NCI-H748 (cell line): Measurements from ENCODE around the gene GAPT.

Experiments
- DNase-seq: peaks from one replicate; lab custom pipeline; 2025; ENCODE audit not compliant: unreplicated experiment; lab: John Stamatoyannopoulos, UW

GAPT gene

DNA sequence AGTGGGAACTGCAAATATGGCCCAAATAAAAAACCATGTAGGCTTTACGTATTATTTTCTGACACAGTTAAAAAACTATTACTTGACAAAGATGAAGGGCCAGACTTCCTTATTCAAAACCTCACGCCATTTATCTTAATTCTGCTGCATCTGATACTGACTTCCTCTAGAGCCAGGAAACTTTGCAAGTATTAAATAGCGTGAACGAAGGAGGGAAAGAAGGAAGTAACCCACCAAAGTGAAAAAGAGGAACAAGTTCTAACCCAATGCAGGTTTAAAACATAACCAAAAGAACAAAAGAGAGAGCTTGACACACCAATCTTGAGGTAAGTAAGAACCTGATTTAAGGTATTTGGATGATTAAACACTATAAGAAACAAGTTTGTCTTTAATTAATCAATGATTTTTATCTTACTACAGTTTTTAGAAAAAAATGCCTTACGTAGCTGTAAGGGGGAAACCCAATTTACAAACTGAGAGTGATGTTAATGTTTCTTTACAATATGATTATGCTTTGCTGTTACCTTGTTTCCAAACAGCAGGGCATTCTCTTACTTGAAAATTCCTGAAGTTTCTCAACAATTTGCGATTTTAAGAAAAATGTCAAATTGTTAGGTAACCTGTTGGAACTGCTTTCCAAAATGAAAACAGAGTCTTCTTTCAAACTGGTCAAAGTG, at the start of gene GAPT:
Gene GAPT, plus strand, starts transcription at position 220 of the 677 bp plus-strand sequence. CDS start 3,102 bp downstream, outside the sequence.
- DNase-seq = no peak

DNA sequence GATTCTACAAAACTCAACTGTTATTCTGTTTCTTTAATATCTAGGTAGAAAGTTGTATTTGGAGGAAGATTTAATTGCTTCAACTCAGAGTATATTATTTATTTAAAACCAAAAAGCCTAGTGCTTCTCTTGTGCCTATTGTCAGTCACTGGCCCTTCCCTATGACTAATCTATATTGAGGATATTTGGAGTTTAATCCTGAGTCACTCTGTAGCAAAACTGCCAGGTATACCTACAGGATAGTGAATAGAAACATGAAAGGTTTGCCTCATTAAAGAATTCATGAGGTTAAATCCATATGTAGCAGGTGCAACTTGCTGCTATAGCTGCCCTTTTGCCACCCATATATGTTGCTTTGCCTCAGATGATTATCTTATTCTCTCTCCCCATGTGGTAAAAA, 46.4 kb upstream of the GAPT start:
- no peak for DNase-seq

DNA sequence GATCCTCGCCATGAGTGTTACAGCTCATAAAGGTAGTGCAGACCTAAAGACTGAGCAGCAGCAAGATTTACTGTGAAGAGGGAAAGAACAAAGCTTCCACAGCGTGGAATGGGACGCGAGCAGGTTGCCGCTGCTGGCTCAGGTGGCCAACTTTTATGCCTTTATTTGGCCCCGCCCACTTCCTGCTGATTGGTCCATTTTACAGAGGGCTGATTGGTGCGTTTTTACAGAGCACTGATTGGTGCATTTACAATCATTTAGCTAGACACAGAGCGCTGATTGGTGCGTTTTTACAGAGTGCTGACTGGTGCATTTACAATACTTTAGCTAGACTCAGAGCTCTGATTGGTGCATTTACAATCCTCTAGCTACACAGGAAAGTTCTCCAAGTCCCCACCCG, 45.2 kb upstream of the GAPT start:
- no peak for DNase-seq

- no peak for DNase-seq
Observed at GRCh38 chr5:58447226-58447625, 44.0 kb upstream of the GAPT start.

DNA sequence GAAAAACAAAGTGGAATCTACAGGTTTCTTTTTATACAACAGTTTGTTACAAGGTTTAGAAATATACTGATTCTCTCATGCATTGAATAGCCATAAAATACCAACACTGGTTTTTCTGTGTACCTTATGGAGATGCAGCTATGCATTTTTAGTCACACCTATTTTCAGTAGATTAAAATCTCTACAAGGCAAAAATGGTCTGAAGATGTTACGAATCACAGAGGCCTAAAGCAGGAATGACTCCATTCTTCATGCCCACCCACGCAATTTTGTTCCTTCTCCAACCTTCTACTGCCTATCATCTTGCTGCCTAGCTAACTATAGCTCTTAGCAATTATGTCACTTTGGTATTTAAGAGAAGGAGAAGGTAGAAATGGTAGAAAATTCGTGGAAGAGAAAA, 41.2 kb upstream of the GAPT start:
- DNase-seq = no peak

- DNase-seq = no peak
Observed at GRCh38 chr5:58450811-58451629, 40.2 kb upstream of the GAPT start.

- DNase-seq = no peak
Observed at GRCh38 chr5:58451732-58452565, 39.3 kb upstream of the GAPT start.

DNA sequence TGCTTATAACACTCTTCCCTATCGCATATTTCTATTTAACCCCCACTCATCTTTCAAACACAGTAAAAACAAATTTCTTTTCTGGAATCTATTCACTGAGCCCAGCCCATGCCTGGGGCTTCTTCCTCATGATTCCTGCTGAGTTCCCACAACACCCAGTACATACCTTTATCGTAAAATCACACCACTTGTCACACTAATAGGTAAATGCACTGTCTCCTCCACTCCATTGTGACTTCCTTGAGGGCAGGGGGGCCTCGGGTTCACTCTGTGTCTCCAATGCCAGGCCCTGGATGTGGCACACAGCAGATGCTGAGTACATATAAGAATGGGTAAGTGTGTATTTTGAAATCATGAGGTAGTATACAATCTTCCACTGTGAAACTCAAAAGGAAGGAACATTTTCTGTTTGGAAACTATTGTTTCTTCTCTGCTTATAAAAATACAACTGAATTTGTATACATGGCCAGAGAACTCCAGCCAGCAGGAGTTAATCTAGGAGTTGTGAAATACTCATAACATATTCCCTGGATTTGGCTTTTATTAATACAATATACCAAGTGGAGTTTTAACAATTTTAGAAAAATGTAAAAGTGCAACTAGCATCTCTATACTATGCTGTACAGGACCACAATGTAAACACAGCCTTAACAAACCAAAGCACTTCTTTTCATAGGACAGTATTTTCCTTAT, 38.5 kb upstream of the GAPT start:
- no peak for DNase-seq

GRCh38 chr5:58453306-58453705, 37.9 kb upstream of the GAPT start:
- DNase-seq = no peak

DNA sequence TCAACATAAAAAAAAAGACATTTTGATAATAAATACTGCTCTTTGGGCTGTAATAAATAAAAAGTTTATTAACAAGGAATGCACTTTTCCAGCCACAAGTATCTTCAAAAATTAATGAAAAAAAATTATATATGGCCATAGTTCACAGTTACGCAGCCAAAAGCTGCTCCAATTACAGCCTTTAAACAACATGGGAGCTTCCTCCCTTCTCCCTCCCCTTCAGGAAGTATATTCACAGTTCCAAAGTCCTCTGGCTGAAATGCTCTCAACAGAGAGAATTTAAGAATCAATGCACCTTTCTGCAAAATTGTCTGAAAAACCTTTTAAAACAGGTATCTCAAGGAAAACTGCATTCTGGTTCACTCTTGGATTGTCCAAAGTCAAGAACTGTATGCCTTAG, 37.2 kb upstream of the GAPT start:
- DNase-seq = no peak

GRCh38 chr5:58455066-58455465, 36.2 kb upstream of the GAPT start:
- DNase-seq = no peak

- DNase-seq = no peak
Observed at GRCh38 chr5:58455480-58455879, 35.8 kb upstream of the GAPT start.

DNA sequence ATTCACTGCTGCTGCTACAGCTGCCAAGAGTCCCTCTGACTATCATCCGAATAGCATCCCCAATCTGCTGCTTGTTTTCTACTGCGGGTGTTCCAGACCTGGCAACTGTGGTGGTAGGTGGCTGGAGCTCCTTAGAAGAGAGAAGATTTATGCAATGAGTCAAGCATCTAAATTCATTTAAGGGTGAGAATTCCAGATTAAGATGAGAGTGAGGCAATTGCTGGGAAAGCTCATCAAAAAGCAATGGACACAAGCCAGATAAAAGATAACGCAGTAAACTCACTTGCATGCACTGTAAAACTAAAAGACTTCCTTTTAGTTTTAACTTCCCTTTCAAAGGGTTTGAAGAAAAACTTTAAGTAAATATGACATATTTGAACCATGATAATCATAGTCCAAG, 35.2 kb upstream of the GAPT start:
- DNase-seq = no peak

GRCh38 chr5:58456486-58456885, 34.7 kb upstream of the GAPT start:
- DNase-seq = no peak

GRCh38 chr5:58457050-58457449, 34.2 kb upstream of the GAPT start:
- no peak for DNase-seq

- no peak for DNase-seq
Observed at GRCh38 chr5:58458141-58458742, 33.0 kb upstream of the GAPT start.

- peak; percentile 42 for DNase-seq
Observed at GRCh38 chr5:58458743-58459145, 32.5 kb upstream of the GAPT start.

- DNase-seq = peak; percentile 67
Observed at GRCh38 chr5:58459146-58460001, 31.9 kb upstream of the GAPT start.

DNA sequence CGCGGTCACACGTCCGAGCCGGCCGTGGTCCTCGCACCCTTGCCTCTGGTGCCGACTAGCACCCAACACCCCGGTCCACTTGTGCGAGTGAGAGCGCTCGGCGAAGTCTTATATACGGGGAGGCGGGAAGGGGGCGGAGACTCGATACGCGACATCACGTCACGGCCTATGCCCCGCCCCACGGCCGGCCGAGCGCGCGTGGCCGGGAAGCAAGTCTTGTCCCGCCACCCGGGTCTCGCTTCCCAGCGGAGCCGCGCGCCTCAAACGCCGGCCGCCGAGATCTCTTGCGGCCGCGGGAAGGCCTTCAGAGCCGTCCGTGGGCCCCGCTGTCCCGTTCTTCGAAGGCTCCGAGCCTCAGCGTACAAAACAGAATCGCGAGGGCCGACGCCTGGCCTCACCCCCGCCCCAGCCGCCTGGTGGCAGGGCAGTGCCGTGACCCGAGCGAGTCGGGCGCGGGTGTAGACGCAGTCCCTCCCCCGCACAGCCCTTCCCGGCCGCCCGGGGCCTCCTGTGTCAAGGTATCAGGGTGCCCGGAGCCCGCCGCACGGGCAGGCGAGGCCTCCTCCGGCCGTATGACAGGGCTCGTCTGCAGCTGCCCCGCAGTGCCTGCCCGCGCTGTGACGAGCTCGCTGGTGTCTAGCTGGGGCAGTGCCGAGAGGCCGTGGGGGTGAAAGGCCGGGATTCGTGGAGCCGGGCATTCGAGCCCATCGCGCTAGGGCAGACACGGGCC, 31.1 kb upstream of the GAPT start, which contains the start of gene PLK2:
Gene PLK2, minus strand, starts transcription at position 85 of the 730 bp plus-strand sequence. CDS start 127 bp downstream, outside the sequence.
- peak; percentile 93 for DNase-seq
